ENCODE measurements around the gene PLXDC2.

PLXDC2 gene

GRCh38 chr10:19818876-19819275, 2.6 kb downstream of the PLXDC2 start:
- Histone ChIP-seq H3K9ac (ENCODE audit: low read length) (no peak overlapping the region), H3K27ac (ENCODE audit: low read depth, low read length) (no peak overlapping the region), H3K27me3 (ENCODE audit: control insufficient read depth, insufficient read depth, low read length) (no peaks in the 10 kb centered on the region), H3K4me3 (ENCODE audit: low read length) (peak overlapping the region; percentile 15), H3K4me1 (ENCODE audit: control insufficient read depth, insufficient read depth, low read length) (no peaks in the 10 kb centered on the region), H3K36me3 (ENCODE audit: control insufficient read depth, insufficient read depth, low read length) (no peaks in the 10 kb centered on the region)

- Histone ChIP-seq H3K36me3 (ENCODE audit: control insufficient read depth, insufficient read depth, low read length) (no peaks in the 10 kb centered on the region), H3K4me1 (ENCODE audit: control insufficient read depth, insufficient read depth, low read length) (no peaks in the 10 kb centered on the region), H3K4me3 (ENCODE audit: low read length) (no peak overlapping the region), H3K27ac (ENCODE audit: low read depth, low read length) (no peak overlapping the region), H3K27me3 (ENCODE audit: control insufficient read depth, insufficient read depth, low read length) (no peaks in the 10 kb centered on the region), H3K9ac (ENCODE audit: low read length) (no peak overlapping the region)
These were observed 3.3 kb downstream of the PLXDC2 start for GRCh38 chr10:19819419-19820033.

GRCh38 chr10:19824381-19825342, 8.4 kb downstream of the PLXDC2 start:
- H3K4me1 ChIP-seq (ENCODE audit: control insufficient read depth, insufficient read depth, low read length): no peaks in the 10 kb centered on the region

GRCh38 chr10:19825700-19826099, 9.5 kb downstream of the PLXDC2 start:
- H3K27ac ChIP-seq (ENCODE audit: low read depth, low read length): no peak overlapping the region
- no peak overlapping the region for H3K4me3 ChIP-seq (ENCODE audit: low read length)
- no peaks in the 10 kb centered on the region for H3K36me3 ChIP-seq (ENCODE audit: control insufficient read depth, insufficient read depth, low read length)
- no peaks in the 10 kb centered on the region for H3K4me1 ChIP-seq (ENCODE audit: control insufficient read depth, insufficient read depth, low read length)
- H3K27me3 ChIP-seq (ENCODE audit: control insufficient read depth, insufficient read depth, low read length): no peaks in the 10 kb centered on the region
- no peak overlapping the region for H3K9ac ChIP-seq (ENCODE audit: low read length)

More at GRCh38 chr10:19824381-19825342, 8.4 kb downstream of the PLXDC2 start:
- H3K36me3 ChIP-seq (ENCODE audit: control insufficient read depth, insufficient read depth, low read length): no peaks in the 10 kb centered on the region
- no peak overlapping the region for H3K9ac ChIP-seq (ENCODE audit: low read length)
- no peaks in the 10 kb centered on the region for H3K27me3 ChIP-seq (ENCODE audit: control insufficient read depth, insufficient read depth, low read length)
- H3K27ac ChIP-seq (ENCODE audit: low read depth, low read length): no peak overlapping the region
- H3K4me3 ChIP-seq (ENCODE audit: low read length): no peak overlapping the region

GRCh38 chr10:19826712-19827111, 10.5 kb downstream of the PLXDC2 start:
- Histone ChIP-seq H3K4me3 (ENCODE audit: low read length) (no peak overlapping the region), H3K27ac (ENCODE audit: low read depth, low read length) (no peak overlapping the region), H3K27me3 (ENCODE audit: control insufficient read depth, insufficient read depth, low read length) (no peaks in the 10 kb centered on the region), H3K4me1 (ENCODE audit: control insufficient read depth, insufficient read depth, low read length) (no peaks in the 10 kb centered on the region), H3K9ac (ENCODE audit: low read length) (no peak overlapping the region), H3K36me3 (ENCODE audit: control insufficient read depth, insufficient read depth, low read length) (no peaks in the 10 kb centered on the region)

GRCh38 chr10:19828278-19829049, 12.2 kb downstream of the PLXDC2 start:
- Histone ChIP-seq H3K9ac (ENCODE audit: low read length) (no peak overlapping the region), H3K4me1 (ENCODE audit: control insufficient read depth, insufficient read depth, low read length) (no peaks in the 10 kb centered on the region), H3K27me3 (ENCODE audit: control insufficient read depth, insufficient read depth, low read length) (no peaks in the 10 kb centered on the region), H3K4me3 (ENCODE audit: low read length) (no peak overlapping the region), H3K36me3 (ENCODE audit: control insufficient read depth, insufficient read depth, low read length) (no peaks in the 10 kb centered on the region), H3K27ac (ENCODE audit: low read depth, low read length) (no peak overlapping the region)

- Histone ChIP-seq H3K4me1 (ENCODE audit: control insufficient read depth, insufficient read depth, low read length) (no peaks in the 10 kb centered on the region), H3K27ac (ENCODE audit: low read depth, low read length) (no peak overlapping the region), H3K4me3 (ENCODE audit: low read length) (no peak overlapping the region), H3K27me3 (ENCODE audit: control insufficient read depth, insufficient read depth, low read length) (no peaks in the 10 kb centered on the region), H3K36me3 (ENCODE audit: control insufficient read depth, insufficient read depth, low read length) (no peaks in the 10 kb centered on the region), H3K9ac (ENCODE audit: low read length) (no peak overlapping the region)
These were observed 16.5 kb downstream of the PLXDC2 start for GRCh38 chr10:19832699-19833098.

GRCh38 chr10:19833170-19833824, 17.1 kb downstream of the PLXDC2 start:
- H3K27me3 ChIP-seq (ENCODE audit: control insufficient read depth, insufficient read depth, low read length): no peaks in the 10 kb centered on the region
- H3K9ac ChIP-seq (ENCODE audit: low read length): no peak overlapping the region
- no peak overlapping the region for H3K4me3 ChIP-seq (ENCODE audit: low read length)
- H3K36me3 ChIP-seq (ENCODE audit: control insufficient read depth, insufficient read depth, low read length): no peaks in the 10 kb centered on the region
- no peak overlapping the region for H3K27ac ChIP-seq (ENCODE audit: low read depth, low read length)
- no peaks in the 10 kb centered on the region for H3K4me1 ChIP-seq (ENCODE audit: control insufficient read depth, insufficient read depth, low read length)

- Histone ChIP-seq H3K4me3 (ENCODE audit: low read length) (no peak overlapping the region), H3K27me3 (ENCODE audit: control insufficient read depth, insufficient read depth, low read length) (no peaks in the 10 kb centered on the region), H3K9ac (ENCODE audit: low read length) (no peak overlapping the region), H3K4me1 (ENCODE audit: control insufficient read depth, insufficient read depth, low read length) (no peaks in the 10 kb centered on the region), H3K27ac (ENCODE audit: low read depth, low read length) (no peak overlapping the region), H3K36me3 (ENCODE audit: control insufficient read depth, insufficient read depth, low read length) (no peaks in the 10 kb centered on the region)
These were observed 19.7 kb downstream of the PLXDC2 start for GRCh38 chr10:19835952-19836351.

- Histone ChIP-seq H3K27me3 (ENCODE audit: control insufficient read depth, insufficient read depth, low read length) (no peaks in the 10 kb centered on the region), H3K27ac (ENCODE audit: low read depth, low read length) (no peak overlapping the region), H3K9ac (ENCODE audit: low read length) (no peak overlapping the region), H3K4me3 (ENCODE audit: low read length) (no peak overlapping the region), H3K4me1 (ENCODE audit: control insufficient read depth, insufficient read depth, low read length) (peaks cover 4% of the 10 kb centered on the region), H3K36me3 (ENCODE audit: control insufficient read depth, insufficient read depth, low read length) (no peaks in the 10 kb centered on the region)
These were observed 22.9 kb downstream of the PLXDC2 start for GRCh38 chr10:19839090-19839489.

- Histone ChIP-seq H3K4me1 (ENCODE audit: control insufficient read depth, insufficient read depth, low read length) (peaks cover 4% of the 10 kb centered on the region), H3K27ac (ENCODE audit: low read depth, low read length) (no peak overlapping the region), H3K4me3 (ENCODE audit: low read length) (no peak overlapping the region), H3K36me3 (ENCODE audit: control insufficient read depth, insufficient read depth, low read length) (no peaks in the 10 kb centered on the region), H3K9ac (ENCODE audit: low read length) (no peak overlapping the region), H3K27me3 (ENCODE audit: control insufficient read depth, insufficient read depth, low read length) (no peaks in the 10 kb centered on the region)
These were observed 23.3 kb downstream of the PLXDC2 start for GRCh38 chr10:19839552-19839951.

GRCh38 chr10:19840776-19841175, 24.5 kb downstream of the PLXDC2 start:
- H3K36me3 ChIP-seq (ENCODE audit: control insufficient read depth, insufficient read depth, low read length): no peaks in the 10 kb centered on the region
- H3K4me3 ChIP-seq (ENCODE audit: low read length): no peak overlapping the region
- no peak overlapping the region for H3K27ac ChIP-seq (ENCODE audit: low read depth, low read length)
- H3K27me3 ChIP-seq (ENCODE audit: control insufficient read depth, insufficient read depth, low read length): no peaks in the 10 kb centered on the region
- peaks cover 4% of the 10 kb centered on the region for H3K4me1 ChIP-seq (ENCODE audit: control insufficient read depth, insufficient read depth, low read length)
- no peak overlapping the region for H3K9ac ChIP-seq (ENCODE audit: low read length)

Measured in rectal smooth muscle tissue (tissue), 1 donor.